ENCODE results near the gene RAD9A.

DNA sequence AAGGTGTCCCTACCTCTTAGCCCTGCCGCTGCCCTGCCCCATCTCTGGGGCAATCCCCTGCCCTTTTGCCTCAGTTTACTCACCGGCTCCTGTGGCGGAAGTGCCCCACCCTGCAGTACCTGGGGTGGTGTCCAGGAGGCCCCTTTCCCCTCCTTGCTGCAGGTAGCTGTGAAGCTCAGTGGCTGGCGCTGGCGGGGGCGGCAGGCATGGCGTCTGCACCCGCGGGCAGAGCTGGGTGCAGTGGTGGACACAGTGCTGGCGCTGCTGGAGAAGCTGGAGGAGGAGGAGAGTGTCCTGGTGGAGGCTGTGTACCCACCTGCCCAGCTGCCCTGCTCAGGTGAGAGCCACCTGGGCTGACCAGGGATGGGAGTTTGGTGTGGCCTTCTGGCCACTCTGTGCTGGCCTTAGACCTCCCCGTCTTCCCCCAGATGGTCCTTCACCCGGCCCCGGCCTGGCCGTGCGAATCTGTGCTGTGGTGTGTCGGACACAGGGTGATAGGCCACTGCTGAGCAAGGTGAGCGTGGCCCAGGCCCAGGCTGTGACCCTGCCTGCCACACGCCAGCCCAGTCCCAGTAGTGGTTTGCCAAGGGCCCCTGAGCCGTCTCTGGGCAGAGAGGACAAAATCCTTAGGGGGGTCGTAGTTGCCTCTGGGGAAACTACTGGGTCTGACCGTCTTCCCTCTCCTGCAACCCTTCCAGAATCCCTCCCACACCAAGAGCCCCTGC lies 27.7 kb downstream of the RAD9A start:
- TF ChIP-seq, protein P1, sequence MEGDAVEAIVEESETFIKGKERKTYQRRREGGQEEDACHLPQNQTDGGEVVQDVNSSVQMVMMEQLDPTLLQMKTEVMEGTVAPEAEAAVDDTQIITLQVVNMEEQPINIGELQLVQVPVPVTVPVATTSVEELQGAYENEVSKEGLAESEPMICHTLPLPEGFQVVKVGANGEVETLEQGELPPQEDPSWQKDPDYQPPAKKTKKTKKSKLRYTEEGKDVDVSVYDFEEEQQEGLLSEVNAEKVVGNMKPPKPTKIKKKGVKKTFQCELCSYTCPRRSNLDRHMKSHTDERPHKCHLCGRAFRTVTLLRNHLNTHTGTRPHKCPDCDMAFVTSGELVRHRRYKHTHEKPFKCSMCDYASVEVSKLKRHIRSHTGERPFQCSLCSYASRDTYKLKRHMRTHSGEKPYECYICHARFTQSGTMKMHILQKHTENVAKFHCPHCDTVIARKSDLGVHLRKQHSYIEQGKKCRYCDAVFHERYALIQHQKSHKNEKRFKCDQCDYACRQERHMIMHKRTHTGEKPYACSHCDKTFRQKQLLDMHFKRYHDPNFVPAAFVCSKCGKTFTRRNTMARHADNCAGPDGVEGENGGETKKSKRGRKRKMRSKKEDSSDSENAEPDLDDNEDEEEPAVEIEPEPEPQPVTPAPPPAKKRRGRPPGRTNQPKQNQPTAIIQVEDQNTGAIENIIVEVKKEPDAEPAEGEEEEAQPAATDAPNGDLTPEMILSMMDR (IDR thresholded peaks at IDR 0.05; ENCODE audit: low read depth, low read length) = no peak
- no peak for TF ChIP-seq EZH2phosphoT487 (IDR thresholded peaks at IDR 0.05; ENCODE audit: low read depth)
